ENCODE data around the gene TTYH1.

Gene TTYH1

GRCh38 chr19:54411033-54411432 is 4.2 kb upstream of the TTYH1 start:
- no peak for DNase-seq (ENCODE audit: extremely low spot score)
- TF ChIP-seq CTBP1 (IDR thresholded peaks at IDR 0.05; ENCODE audit: borderline replicate concordance), result no peak
- TF ChIP-seq NFRKB (IDR thresholded peaks at IDR 0.05), result no peak
- TF ChIP-seq SUZ12 (IDR thresholded peaks at IDR 0.05), result no peak
- no peak for TF ChIP-seq SP1 (IDR thresholded peaks at IDR 0.05)
- ChIA-PET POLR2A (no interaction called here), CTCF (interaction anchor here (1.0 kb wide), 1 partner anchor 20 kb away, joined by 4 read pairs; no protein-coding TSS in a partner anchor)

GRCh38 chr19:54412877-54413276 is 2.4 kb upstream of the TTYH1 start:
- TF ChIP-seq ARNT (IDR thresholded peaks at IDR 0.05), result no peak
- no peak for TF ChIP-seq LEF1 (IDR thresholded peaks at IDR 0.05; ENCODE audit: borderline replicate concordance)
- no peak for TF ChIP-seq HDGF (IDR thresholded peaks at IDR 0.05; ENCODE audit: borderline replicate concordance)
- TF ChIP-seq BHLHE40 (IDR thresholded peaks at IDR 0.05; ENCODE audit: borderline replicate concordance), result no peak
- no peak for TF ChIP-seq CTBP1 (IDR thresholded peaks at IDR 0.05; ENCODE audit: borderline replicate concordance)
- TF ChIP-seq, protein P1, sequence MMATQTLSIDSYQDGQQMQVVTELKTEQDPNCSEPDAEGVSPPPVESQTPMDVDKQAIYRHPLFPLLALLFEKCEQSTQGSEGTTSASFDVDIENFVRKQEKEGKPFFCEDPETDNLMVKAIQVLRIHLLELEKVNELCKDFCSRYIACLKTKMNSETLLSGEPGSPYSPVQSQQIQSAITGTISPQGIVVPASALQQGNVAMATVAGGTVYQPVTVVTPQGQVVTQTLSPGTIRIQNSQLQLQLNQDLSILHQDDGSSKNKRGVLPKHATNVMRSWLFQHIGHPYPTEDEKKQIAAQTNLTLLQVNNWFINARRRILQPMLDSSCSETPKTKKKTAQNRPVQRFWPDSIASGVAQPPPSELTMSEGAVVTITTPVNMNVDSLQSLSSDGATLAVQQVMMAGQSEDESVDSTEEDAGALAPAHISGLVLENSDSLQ (IDR thresholded peaks at IDR 0.05), result no peak
- no peak for TF ChIP-seq NFRKB (IDR thresholded peaks at IDR 0.05)
- no peak for TF ChIP-seq ELF4 (IDR thresholded peaks at IDR 0.05)
- TF ChIP-seq L3MBTL2 (conservative IDR thresholded peaks at IDR 0.05), result no peak
- no peak for TF ChIP-seq FOXM1 (IDR thresholded peaks at IDR 0.05; ENCODE audit: borderline replicate concordance)
- TF ChIP-seq TARDBP (IDR thresholded peaks at IDR 0.05), result no peak
- no peak for TF ChIP-seq ZNF384 (IDR thresholded peaks at IDR 0.05)
- no peak for TF ChIP-seq FOXK2 (IDR thresholded peaks at IDR 0.05)
- TF ChIP-seq SP1 (IDR thresholded peaks at IDR 0.05), result no peak
- TF ChIP-seq SUZ12 (IDR thresholded peaks at IDR 0.05), result no peak
- no peak for TF ChIP-seq FOXA1 (IDR thresholded peaks at IDR 0.05)
- ChIA-PET POLR2A (no interaction called here), CTCF (no interaction called here)
- DNase-seq (ENCODE audit: extremely low spot score), result no peak

DNA sequence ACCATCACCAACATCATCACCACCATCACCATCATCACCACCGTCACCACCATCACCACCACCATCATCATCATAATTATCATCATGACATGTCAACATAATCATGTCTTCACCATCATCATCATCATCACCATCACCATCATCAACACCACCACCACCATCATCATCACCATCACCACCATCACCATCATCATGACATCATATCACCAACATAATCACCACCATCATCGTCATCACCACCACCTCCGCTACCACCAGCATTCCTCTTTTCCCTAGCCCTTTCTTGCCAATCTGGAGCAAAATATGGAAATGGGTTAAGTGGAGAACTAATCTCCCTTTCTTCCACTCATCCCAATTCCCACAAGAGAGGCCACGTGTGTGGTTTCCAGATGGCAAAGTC is 1.1 kb upstream of the TTYH1 start:
- CTCF ChIA-PET, result no interaction called here
- DNase-seq (ENCODE audit: extremely low spot score), result no peak
- TF ChIP-seq BHLHE40 (IDR thresholded peaks at IDR 0.05; ENCODE audit: borderline replicate concordance), result no peak
- TF ChIP-seq NFRKB (IDR thresholded peaks at IDR 0.05), result no peak
- no peak for TF ChIP-seq HDGF (IDR thresholded peaks at IDR 0.05; ENCODE audit: borderline replicate concordance)
- TF ChIP-seq ELF4 (IDR thresholded peaks at IDR 0.05), result no peak
- TF ChIP-seq SUZ12 (IDR thresholded peaks at IDR 0.05), result no peak
- TF ChIP-seq, protein P1 (IDR thresholded peaks at IDR 0.05), result no peak
- no peak for TF ChIP-seq FOXK2 (IDR thresholded peaks at IDR 0.05)
- TF ChIP-seq ARNT (IDR thresholded peaks at IDR 0.05), result no peak
- no peak for TF ChIP-seq TARDBP (IDR thresholded peaks at IDR 0.05)
- no peak for TF ChIP-seq SP1 (IDR thresholded peaks at IDR 0.05)
- no peak for TF ChIP-seq CTBP1 (IDR thresholded peaks at IDR 0.05; ENCODE audit: borderline replicate concordance)
- POLR2A ChIA-PET, result no interaction called here

DNA sequence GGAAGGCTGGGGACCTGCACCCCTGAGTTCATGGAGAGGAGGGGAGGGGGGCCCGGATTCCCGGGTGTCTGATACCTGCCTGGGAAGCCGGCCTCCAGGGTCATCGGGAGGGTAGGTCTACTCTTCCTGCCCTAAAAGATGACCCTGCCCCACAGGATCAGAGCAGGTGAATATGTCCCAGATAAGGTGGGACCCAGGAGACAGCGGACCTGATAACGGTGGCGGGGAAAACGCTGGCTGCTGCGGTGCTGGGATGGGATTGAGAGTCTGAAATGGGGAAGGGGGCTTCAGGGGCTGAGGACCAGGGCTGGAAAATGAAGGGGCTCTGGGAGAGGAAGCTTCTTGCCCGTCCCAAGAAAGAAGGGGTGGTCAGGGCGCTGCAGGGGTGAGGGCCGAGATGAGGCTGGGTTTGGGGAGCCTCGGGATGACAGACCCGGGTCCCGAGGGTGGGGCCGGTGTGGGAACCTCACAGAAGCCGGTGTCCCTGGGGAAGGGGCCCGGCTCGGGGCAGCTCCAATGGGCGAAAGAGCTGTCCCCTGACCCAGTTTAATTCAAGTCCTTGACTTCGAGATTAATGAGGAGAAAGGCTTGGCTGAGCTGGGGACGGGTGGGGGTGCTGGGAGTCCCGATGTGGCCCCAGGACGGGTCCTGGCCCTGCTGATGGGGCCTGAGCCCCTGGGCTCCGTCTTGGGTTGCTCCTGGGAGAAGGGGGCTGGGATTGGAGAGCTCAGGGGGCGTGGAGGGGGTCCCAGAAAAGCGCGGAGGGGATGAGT is 823 bp downstream of the TTYH1 start:
- POLR2A ChIA-PET, result interaction anchor here (1.0 to 1.1 kb wide), 2 partner anchors 14 kb away, joined by 3 read pairs; no protein-coding TSS in a partner anchor
- no peak for TF ChIP-seq SP1 (IDR thresholded peaks at IDR 0.05)
- TF ChIP-seq, protein P1 (IDR thresholded peaks at IDR 0.05), result no peak
- no peak for TF ChIP-seq FOXA1 (IDR thresholded peaks at IDR 0.05)
- TF ChIP-seq ZNF384 (IDR thresholded peaks at IDR 0.05), result no peak
- CTCF ChIA-PET, result no interaction called here

DNA sequence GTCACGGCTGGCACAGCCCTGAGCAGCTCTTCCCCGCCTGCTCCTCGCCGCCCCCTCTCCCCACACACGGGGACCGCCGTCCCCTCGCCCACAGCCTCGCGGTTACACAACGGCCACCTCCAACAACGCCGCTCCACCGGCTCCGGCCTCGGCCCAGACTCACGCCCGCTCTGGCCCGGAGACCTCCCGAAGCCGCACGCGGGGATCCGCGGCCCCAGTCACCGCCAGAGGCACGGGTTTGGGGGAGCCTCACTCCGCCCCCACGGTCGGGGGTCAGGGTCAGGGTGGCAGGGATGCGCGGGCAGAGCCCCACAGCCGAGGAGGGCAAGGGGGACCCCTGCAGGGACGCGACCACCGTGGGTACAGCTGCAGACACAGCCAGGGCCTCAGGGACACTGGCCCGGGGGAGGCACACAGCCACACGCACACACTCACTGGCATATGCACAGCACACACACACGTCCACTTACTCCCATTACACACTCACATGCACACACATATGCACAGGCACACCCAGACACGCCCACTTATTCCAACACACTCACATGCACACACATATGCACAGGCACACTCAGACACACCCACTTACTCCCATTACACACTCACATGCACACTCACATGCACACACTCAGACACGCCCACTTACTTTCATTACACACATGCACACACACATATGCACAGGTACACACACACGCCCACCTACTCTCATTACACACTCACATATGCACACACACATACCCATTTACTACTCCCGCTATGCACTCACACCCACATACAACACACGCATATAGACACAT is 1.6 kb downstream of the TTYH1 start:
- TF ChIP-seq CTBP1 (IDR thresholded peaks at IDR 0.05; ENCODE audit: borderline replicate concordance) (no peak), SUZ12 (IDR thresholded peaks at IDR 0.05) (no peak), SP1 (IDR thresholded peaks at IDR 0.05) (no peak), LEF1 (IDR thresholded peaks at IDR 0.05; ENCODE audit: borderline replicate concordance) (no peak), FOXA1 (IDR thresholded peaks at IDR 0.05) (no peak)
- POLR2A ChIA-PET, result interaction anchor here (1.0 kb wide), 1 partner anchor 15 kb away, joined by 3 read pairs; no protein-coding TSS in a partner anchor
- CTCF ChIA-PET, result no interaction called here
- DNase-seq (ENCODE audit: extremely low spot score), result no peak

More for the DNA sequence above, 823 bp downstream of the TTYH1 start:
- DNase-seq (ENCODE audit: extremely low spot score), result no peak

Measured in HEK293T (cell line).